H9 (cell line): ENCODE results near the gene KCNJ1. TPM values are rescaled to one million over a fixed set of nuclear protein-coding genes. Genes with fewer than 3 reads are reported as not detected.

Experiments used
- DNase-seq: peaks from one replicate; pipeline ENCODE4 v3.0.0-alpha.2; 2017
- H2AFZ ChIP-seq: one replicate; pipeline ENCODE4 v1.6.1; 2013; ENCODE audit warnings: mild to moderate bottlenecking, low read length, control low read depth, moderate library complexity
- H2AK5ac ChIP-seq: 2 replicates; pipeline ENCODE4 v1.6.1; 2013; ENCODE audit warnings: low read length, control low read depth, mixed read lengths; ENCODE audit not compliant: insufficient read length
- H2BK120ac ChIP-seq: one replicate; pipeline ENCODE4 v1.6.1; 2013; ENCODE audit warnings: low read depth, mild to moderate bottlenecking, low read length, control low read depth, inconsistent platforms; ENCODE audit not compliant: poor library complexity, severe bottlenecking
- H2BK12ac ChIP-seq: 2 replicates; pipeline ENCODE4 v1.6.1; 2013; ENCODE audit warnings: low read length, control low read depth, mixed read lengths, low read depth; ENCODE audit not compliant: insufficient read length
- H2BK15ac ChIP-seq: 2 replicates; pipeline ENCODE4 v1.6.1; 2013; ENCODE audit warnings: low read depth, low read length, control low read depth
- H2BK20ac ChIP-seq: one replicate; pipeline ENCODE4 v1.6.1; 2013; ENCODE audit warnings: low read depth, mild to moderate bottlenecking, low read length, control low read depth, inconsistent platforms; ENCODE audit not compliant: poor library complexity, severe bottlenecking
- H2BK5ac ChIP-seq: 2 replicates; pipeline ENCODE4 v1.6.1; 2013; ENCODE audit warnings: low read length, control low read depth, mixed read lengths; ENCODE audit not compliant: insufficient read length
- H3K14ac ChIP-seq: 2 replicates; pipeline ENCODE4 v1.6.1; 2013; ENCODE audit warnings: low read length, control low read depth; ENCODE audit not compliant: insufficient read depth
- H3K18ac ChIP-seq: 2 replicates; pipeline ENCODE4 v1.6.1; 2013; ENCODE audit warnings: low read depth, mild to moderate bottlenecking, mixed read lengths, low read length, control low read depth; ENCODE audit not compliant: insufficient read length
- H3K23ac ChIP-seq: 2 replicates; pipeline ENCODE4 v1.6.1; 2013; ENCODE audit warnings: low read length, control low read depth, mixed read lengths, low read depth; ENCODE audit not compliant: insufficient read length
- H3K23me2 ChIP-seq: 2 replicates; pipeline ENCODE4 v1.6.1; 2013; ENCODE audit warnings: low read depth, mild to moderate bottlenecking, mixed read lengths, low read length, control low read depth; ENCODE audit not compliant: insufficient read length, poor library complexity, severe bottlenecking
- H3K27ac ChIP-seq: 2 replicates; pipeline ENCODE4 v1.5.1; 2013; ENCODE audit warnings: low read length, control low read depth, mixed read lengths, low read depth; ENCODE audit not compliant: insufficient read length
- H3K27me3 ChIP-seq: 2 replicates; pipeline ENCODE4 v1.6.1; 2013; ENCODE audit warnings: low read length, control low read depth, inconsistent platforms; ENCODE audit not compliant: insufficient read depth
- H3K4ac ChIP-seq: 2 replicates; pipeline ENCODE4 v1.6.1; 2013; ENCODE audit warnings: low read depth, mild to moderate bottlenecking, control low read depth, inconsistent platforms, low read length, moderate library complexity
- H3K4me1 ChIP-seq: 2 replicates; pipeline ENCODE4 v1.6.1; 2013; ENCODE audit warnings: low read length, control low read depth, inconsistent platforms; ENCODE audit not compliant: insufficient read depth
- H3K4me2 ChIP-seq: 2 replicates; pipeline ENCODE4 v1.6.1; 2013; ENCODE audit warnings: low read length, control low read depth, mixed read lengths; ENCODE audit not compliant: insufficient read length, insufficient read depth
- H3K56ac ChIP-seq: 2 replicates; pipeline ENCODE4 v1.6.1; 2013; ENCODE audit warnings: low read depth, mild to moderate bottlenecking, mixed read lengths, low read length, control low read depth; ENCODE audit not compliant: insufficient read length
- H3K79me1 ChIP-seq: 2 replicates; pipeline ENCODE4 v1.6.1; 2013; ENCODE audit warnings: low read depth, mild to moderate bottlenecking, moderate library complexity, low read length, control low read depth, inconsistent platforms; ENCODE audit not compliant: insufficient read depth, poor library complexity, severe bottlenecking
- H3K79me2 ChIP-seq: 2 replicates; pipeline ENCODE4 v1.6.1; 2013; ENCODE audit warnings: low read length, control low read depth, inconsistent platforms; ENCODE audit not compliant: insufficient read depth
- H3K9ac ChIP-seq: 2 replicates; pipeline ENCODE4 v1.6.1; 2013; ENCODE audit warnings: low read length, control low read depth, mixed read lengths; ENCODE audit not compliant: insufficient read length; ENCODE audit errors: extremely low read depth
- H3K9me3 ChIP-seq: one replicate; pipeline ENCODE4 v1.6.1; 2013; ENCODE audit warnings: low read depth, low read length, inconsistent platforms; ENCODE audit not compliant: control insufficient read depth
- H3T11ph ChIP-seq: one replicate; pipeline ENCODE4 v1.6.1; 2013; ENCODE audit warnings: mild to moderate bottlenecking, low read length, control low read depth, inconsistent platforms
- H4K20me1 ChIP-seq: one replicate; pipeline ENCODE4 v1.6.1; 2013; ENCODE audit not compliant: control insufficient read depth, insufficient read length, insufficient read depth
- H4K5ac ChIP-seq: 2 replicates; pipeline ENCODE4 v1.6.1; 2013; ENCODE audit warnings: low read depth, mild to moderate bottlenecking, mixed read lengths, low read length, control low read depth; ENCODE audit not compliant: insufficient read length
- H4K8ac ChIP-seq: replicated peaks from 2 replicates; pipeline ENCODE4 v1.6.1; 2013; ENCODE audit warnings: low read length, control low read depth, mixed read lengths, low read depth; ENCODE audit not compliant: insufficient read length
- H4K91ac ChIP-seq: 2 replicates; pipeline ENCODE4 v1.6.1; 2013; ENCODE audit warnings: low read depth, mild to moderate bottlenecking, moderate library complexity, mixed read lengths, low read length, control low read depth; ENCODE audit not compliant: insufficient read length
- H3K27ac Mint-ChIP-seq, 3 experiments: 2 replicates in 2 of 3; 3 replicates in 1 of 3; pipeline ENCODE4 v1.8.0; 2020 to 2021; ENCODE audit warnings: mixed read lengths in 3 of 3, mild to moderate bottlenecking in 1 of 3, moderate library complexity in 1 of 3
- H3K27me3 Mint-ChIP-seq: 2 replicates; pipeline ENCODE4 v1.8.0; 2021; ENCODE audit warnings: low read depth, mild to moderate bottlenecking, moderate library complexity, mixed read lengths
- H3K36me3 Mint-ChIP-seq, 3 experiments: 2 replicates in 2 of 3; 3 replicates in 1 of 3; pipeline ENCODE4 v1.8.0; 2020 to 2021; ENCODE audit warnings: low read depth in 3 of 3, mixed read lengths in 3 of 3; ENCODE audit not compliant: insufficient read depth in 1 of 3
- H3K4me1 Mint-ChIP-seq, 2 experiments: 2 replicates each; pipeline ENCODE4 v1.8.0; 2020; ENCODE audit warnings: mixed read lengths in 2 of 2
- H3K4me3 Mint-ChIP-seq, 2 experiments: 2 replicates in 1 of 2; 3 replicates in 1 of 2; pipeline ENCODE4 v1.8.0; 2020 to 2021; ENCODE audit warnings: mild to moderate bottlenecking in 2 of 2, mixed read lengths in 2 of 2, moderate library complexity in 1 of 2
- H3K9me3 Mint-ChIP-seq, 2 experiments: 2 replicates in 1 of 2; 3 replicates in 1 of 2; pipeline ENCODE4 v1.8.0; 2020; ENCODE audit warnings: mild to moderate bottlenecking in 2 of 2, mixed read lengths in 2 of 2, moderate library complexity in 1 of 2
- WGBS: extraction: QIAGEN DNeasy Blood & Tissue Kit; methylation state at CpG from one replicate; pipeline ENCODE4 v1.1.7; 2013; ENCODE audit warnings: missing lambda C conversion rate, low lambda C conversion rate, mixed read lengths; ENCODE audit not compliant: insufficient read length; ENCODE audit errors: extremely low coverage; 5-methylcytosine and 5-hydroxymethylcytosine counted together
- total RNA-seq: library from RNA; stranded (reverse); gene quantifications from 2 replicates; pipeline ENCODE4 v1.2.1, GENCODE V29; 2021
- TF ChIP-seq, protein P1 (sequence below): fragments of 200-600 bp; sonication (generic); conservative IDR thresholded peaks from 3 replicates; pipeline ENCODE4 v1.8.0; 2021; ENCODE audit warnings: antibody characterized with exemption, mild to moderate bottlenecking

The KCNJ1 gene
- total RNA-seq, 1 experiment from 2014 or later: not detected

GRCh38 chr11:128889657-128890213 lies 22.6 kb upstream of the KCNJ1 start:
- H3K79me2 ChIP-seq: no peaks in the 10 kb centered on the region
- H3K9me3 ChIP-seq: no peaks in the 10 kb centered on the region
- peak overlapping the region; percentile 74 to 89; a peak in 4 of 5 replicates for H3K4me3 Mint-ChIP-seq
- no peak overlapping the region for H3K27ac Mint-ChIP-seq
- no peak overlapping the region for H3K27ac ChIP-seq
- no peak overlapping the region for H2BK120ac ChIP-seq
- H3T11ph ChIP-seq: no peak overlapping the region
- peaks cover 8% of the 10 kb centered on the region for H3K23me2 ChIP-seq
- H4K8ac ChIP-seq: no peak overlapping the region
- peaks cover 97% of the 10 kb centered on the region for H3K27me3 Mint-ChIP-seq
- no peak overlapping the region for H3K18ac ChIP-seq
- no peak overlapping the region for H2AK5ac ChIP-seq
- H3K27me3 ChIP-seq: peaks cover 55% of the 10 kb centered on the region
- no peak overlapping the region for H4K5ac ChIP-seq
- H3K36me3 Mint-ChIP-seq: no peaks in the 10 kb centered on the region
- H3K4ac ChIP-seq: no peak overlapping the region
- H3K14ac ChIP-seq: no peak overlapping the region
- no peak overlapping the region for H3K56ac ChIP-seq
- H4K20me1 ChIP-seq: no peaks in the 10 kb centered on the region
- H3K4me1 Mint-ChIP-seq: peaks cover 27 to 36% of the 10 kb centered on the region in 2 experiments
- H3K4me1 ChIP-seq: no peaks in the 10 kb centered on the region
- no peaks in the 10 kb centered on the region for H3K79me1 ChIP-seq
- WGBS: no CpG with 5 or more reads among the region's 8 CpGs
- H3K4me2 ChIP-seq: peak overlapping the region; percentile 44
- no peak overlapping the region for H2BK15ac ChIP-seq
- H2AFZ ChIP-seq: no peak overlapping the region
- DNase-seq: no peak
- no peak overlapping the region for H2BK20ac ChIP-seq
- TF ChIP-seq, protein P1, sequence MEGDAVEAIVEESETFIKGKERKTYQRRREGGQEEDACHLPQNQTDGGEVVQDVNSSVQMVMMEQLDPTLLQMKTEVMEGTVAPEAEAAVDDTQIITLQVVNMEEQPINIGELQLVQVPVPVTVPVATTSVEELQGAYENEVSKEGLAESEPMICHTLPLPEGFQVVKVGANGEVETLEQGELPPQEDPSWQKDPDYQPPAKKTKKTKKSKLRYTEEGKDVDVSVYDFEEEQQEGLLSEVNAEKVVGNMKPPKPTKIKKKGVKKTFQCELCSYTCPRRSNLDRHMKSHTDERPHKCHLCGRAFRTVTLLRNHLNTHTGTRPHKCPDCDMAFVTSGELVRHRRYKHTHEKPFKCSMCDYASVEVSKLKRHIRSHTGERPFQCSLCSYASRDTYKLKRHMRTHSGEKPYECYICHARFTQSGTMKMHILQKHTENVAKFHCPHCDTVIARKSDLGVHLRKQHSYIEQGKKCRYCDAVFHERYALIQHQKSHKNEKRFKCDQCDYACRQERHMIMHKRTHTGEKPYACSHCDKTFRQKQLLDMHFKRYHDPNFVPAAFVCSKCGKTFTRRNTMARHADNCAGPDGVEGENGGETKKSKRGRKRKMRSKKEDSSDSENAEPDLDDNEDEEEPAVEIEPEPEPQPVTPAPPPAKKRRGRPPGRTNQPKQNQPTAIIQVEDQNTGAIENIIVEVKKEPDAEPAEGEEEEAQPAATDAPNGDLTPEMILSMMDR: no peak
- no peak overlapping the region for H4K91ac ChIP-seq
- no peak overlapping the region for H2BK5ac ChIP-seq
- no peak overlapping the region for H3K23ac ChIP-seq
- no peaks in the 10 kb centered on the region; a peak in 1 of 5 replicates for H3K9me3 Mint-ChIP-seq
- no peak overlapping the region for H2BK12ac ChIP-seq
- H3K9ac ChIP-seq: no peak overlapping the region
